Measurements from ENCODE around the gene CDKAL1. TPM values are rescaled to one million over a fixed set of nuclear protein-coding genes. Genes with fewer than 3 reads are reported as not detected.

The CDKAL1 gene
- total RNA-seq, 1 donor from 2014 or later = 24.8 TPM

DNA sequence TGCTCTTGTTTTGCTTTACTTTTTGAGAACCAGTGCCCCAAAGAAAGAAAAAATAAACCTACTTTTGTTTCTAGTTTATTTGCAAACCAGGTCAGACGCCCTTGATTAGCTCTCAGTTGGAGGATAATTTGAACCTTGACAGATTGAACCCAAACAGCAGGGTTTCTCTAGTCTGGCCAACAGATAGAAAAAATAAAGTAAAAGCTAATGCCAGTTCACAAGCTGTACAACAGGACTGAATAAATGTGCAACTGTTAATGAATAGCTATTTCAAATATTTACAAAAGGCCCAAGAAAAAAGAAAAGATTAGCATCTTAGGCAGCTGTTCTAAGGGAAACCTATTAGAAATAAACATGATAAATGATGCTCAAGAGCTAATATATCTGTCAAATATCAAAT, 331.8 kb downstream of the CDKAL1 start:
- Mint-ChIP-seq H3K36me3 (ENCODE audit: unreplicated experiment) (no peaks in the 10 kb centered on the region), H3K27ac (ENCODE audit: unreplicated experiment) (peak overlapping the region; percentile 86), H3K4me3 (ENCODE audit: unreplicated experiment) (peak overlapping the region; percentile 8), H3K9me3 (ENCODE audit: unreplicated experiment) (peaks cover 12% of the 10 kb centered on the region), H3K27me3 (ENCODE audit: unreplicated experiment) (peaks cover 10% of the 10 kb centered on the region), H3K4me1 (ENCODE audit: low read depth, unreplicated experiment) (peaks cover 54% of the 10 kb centered on the region)
- DNase-seq = no peak
- TF ChIP-seq, protein P1, sequence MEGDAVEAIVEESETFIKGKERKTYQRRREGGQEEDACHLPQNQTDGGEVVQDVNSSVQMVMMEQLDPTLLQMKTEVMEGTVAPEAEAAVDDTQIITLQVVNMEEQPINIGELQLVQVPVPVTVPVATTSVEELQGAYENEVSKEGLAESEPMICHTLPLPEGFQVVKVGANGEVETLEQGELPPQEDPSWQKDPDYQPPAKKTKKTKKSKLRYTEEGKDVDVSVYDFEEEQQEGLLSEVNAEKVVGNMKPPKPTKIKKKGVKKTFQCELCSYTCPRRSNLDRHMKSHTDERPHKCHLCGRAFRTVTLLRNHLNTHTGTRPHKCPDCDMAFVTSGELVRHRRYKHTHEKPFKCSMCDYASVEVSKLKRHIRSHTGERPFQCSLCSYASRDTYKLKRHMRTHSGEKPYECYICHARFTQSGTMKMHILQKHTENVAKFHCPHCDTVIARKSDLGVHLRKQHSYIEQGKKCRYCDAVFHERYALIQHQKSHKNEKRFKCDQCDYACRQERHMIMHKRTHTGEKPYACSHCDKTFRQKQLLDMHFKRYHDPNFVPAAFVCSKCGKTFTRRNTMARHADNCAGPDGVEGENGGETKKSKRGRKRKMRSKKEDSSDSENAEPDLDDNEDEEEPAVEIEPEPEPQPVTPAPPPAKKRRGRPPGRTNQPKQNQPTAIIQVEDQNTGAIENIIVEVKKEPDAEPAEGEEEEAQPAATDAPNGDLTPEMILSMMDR (IDR thresholded peaks at IDR 0.05; ENCODE audit: partially characterized antibody, unreplicated experiment) = no peak

DNA sequence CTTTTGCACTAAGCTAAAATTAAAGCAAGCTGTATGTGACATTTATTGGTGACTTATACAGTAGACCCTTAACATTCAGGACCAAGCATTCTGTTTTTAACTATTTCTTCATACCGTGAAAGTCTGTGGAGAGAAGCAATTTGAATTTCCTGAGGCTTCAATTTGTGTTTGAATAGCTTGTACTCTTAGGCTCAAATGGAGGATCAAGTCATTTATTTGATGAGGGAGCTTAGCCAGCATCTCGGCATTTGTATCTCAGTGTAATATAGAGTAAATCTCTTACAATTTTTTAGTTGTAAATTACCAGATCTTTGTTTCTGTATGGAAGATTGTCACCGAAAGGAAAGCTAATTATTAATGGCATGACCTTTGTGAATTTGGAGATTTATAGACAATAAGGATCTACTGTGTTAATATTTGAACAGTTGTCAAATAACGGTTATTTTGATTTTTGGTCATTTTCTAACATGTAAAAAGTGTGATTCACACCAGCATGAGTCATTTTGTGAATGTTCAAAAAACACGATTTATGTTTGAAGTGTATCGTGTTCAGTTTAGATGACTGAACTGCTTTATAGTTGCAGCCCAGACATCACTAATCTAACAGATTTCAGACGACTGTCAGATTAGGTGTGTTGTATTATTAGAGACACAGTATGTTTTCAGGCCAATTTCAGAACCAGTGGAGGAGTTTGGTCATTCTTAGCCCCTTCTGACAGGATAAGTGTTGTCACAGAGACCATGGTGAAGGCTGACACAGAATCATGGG, 332.9 kb downstream of the CDKAL1 start:
- Mint-ChIP-seq H3K9me3 (ENCODE audit: unreplicated experiment) (peaks cover 12% of the 10 kb centered on the region), H3K27ac (ENCODE audit: unreplicated experiment) (peak overlapping the region; percentile 97), H3K4me3 (ENCODE audit: unreplicated experiment) (no peak overlapping the region), H3K36me3 (ENCODE audit: unreplicated experiment) (no peaks in the 10 kb centered on the region), H3K27me3 (ENCODE audit: unreplicated experiment) (peaks cover 11% of the 10 kb centered on the region), H3K4me1 (ENCODE audit: low read depth, unreplicated experiment) (peaks cover 53% of the 10 kb centered on the region)
- TF ChIP-seq, protein P1 (IDR thresholded peaks at IDR 0.05; ENCODE audit: partially characterized antibody, unreplicated experiment) = no peak
- DNase-seq = no peak

DNA sequence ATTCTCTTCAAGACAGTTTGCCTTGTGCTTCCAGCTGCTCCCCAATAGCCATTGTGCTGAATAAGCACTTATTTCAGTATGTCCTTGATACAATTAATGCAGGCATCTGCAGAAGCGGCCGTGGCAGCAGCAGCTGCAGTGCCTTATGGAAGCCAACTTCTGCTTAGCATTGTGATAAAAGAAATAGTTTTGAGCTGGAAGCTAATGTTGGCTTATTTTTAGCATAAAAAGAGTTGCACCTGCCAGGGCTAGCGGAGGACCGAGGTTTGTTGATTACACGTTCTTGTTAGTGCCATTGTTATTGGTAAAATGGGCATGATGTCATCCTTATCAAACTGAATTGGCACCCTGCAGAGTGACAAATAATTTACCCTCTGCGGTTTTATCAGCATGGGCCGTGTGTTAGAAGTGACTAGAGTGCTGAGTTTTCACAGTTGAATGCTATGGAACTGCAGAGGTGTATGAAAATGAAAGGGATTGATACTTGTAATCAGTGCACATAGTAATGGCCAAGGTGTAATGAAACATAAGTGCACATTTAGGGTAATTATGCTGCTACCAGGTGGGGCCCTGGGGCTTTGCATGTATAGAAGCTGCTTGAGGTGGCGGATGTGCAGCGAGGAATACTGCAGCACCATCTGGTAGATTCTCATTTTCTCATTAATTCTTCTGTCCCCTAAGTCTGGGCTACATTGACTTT, 334.3 kb downstream of the CDKAL1 start:
- Mint-ChIP-seq H3K27ac (ENCODE audit: unreplicated experiment) (peak overlapping the region; percentile 97), H3K36me3 (ENCODE audit: unreplicated experiment) (no peaks in the 10 kb centered on the region), H3K4me1 (ENCODE audit: low read depth, unreplicated experiment) (peaks cover 53% of the 10 kb centered on the region), H3K4me3 (ENCODE audit: unreplicated experiment) (peak overlapping the region; percentile 57), H3K9me3 (ENCODE audit: unreplicated experiment) (peaks cover 12% of the 10 kb centered on the region), H3K27me3 (ENCODE audit: unreplicated experiment) (peaks cover 11% of the 10 kb centered on the region)
- TF ChIP-seq, protein P1 (IDR thresholded peaks at IDR 0.05; ENCODE audit: partially characterized antibody, unreplicated experiment) = no peak
- DNase-seq = peak; percentile 59

DNA sequence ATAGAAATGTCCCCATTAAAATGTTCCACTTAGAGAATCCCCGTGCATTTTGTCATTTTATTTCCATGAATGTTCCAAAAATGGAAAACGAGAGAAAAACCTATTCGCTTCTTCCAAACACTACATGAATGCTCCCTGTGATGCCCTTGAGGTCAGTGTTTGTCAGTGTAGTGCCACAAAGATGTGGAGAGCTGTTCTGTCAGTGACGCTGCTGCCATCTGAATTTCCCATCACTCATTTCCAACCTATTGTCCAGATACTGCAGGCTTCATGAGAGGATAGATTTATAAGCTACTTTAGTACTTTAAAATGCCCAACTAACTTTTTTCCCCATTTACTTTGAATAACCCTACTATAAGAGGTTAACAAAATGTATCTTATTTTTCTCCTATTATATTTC, 335.8 kb downstream of the CDKAL1 start:
- Mint-ChIP-seq H3K27ac (ENCODE audit: unreplicated experiment) (peak overlapping the region; percentile 98), H3K36me3 (ENCODE audit: unreplicated experiment) (no peaks in the 10 kb centered on the region), H3K27me3 (ENCODE audit: unreplicated experiment) (peaks cover 14% of the 10 kb centered on the region), H3K4me1 (ENCODE audit: low read depth, unreplicated experiment) (peaks cover 56% of the 10 kb centered on the region), H3K4me3 (ENCODE audit: unreplicated experiment) (peak overlapping the region; percentile 64), H3K9me3 (ENCODE audit: unreplicated experiment) (peaks cover 15% of the 10 kb centered on the region)
- TF ChIP-seq, protein P1 (IDR thresholded peaks at IDR 0.05; ENCODE audit: partially characterized antibody, unreplicated experiment) = no peak
- DNase-seq = no peak

DNA sequence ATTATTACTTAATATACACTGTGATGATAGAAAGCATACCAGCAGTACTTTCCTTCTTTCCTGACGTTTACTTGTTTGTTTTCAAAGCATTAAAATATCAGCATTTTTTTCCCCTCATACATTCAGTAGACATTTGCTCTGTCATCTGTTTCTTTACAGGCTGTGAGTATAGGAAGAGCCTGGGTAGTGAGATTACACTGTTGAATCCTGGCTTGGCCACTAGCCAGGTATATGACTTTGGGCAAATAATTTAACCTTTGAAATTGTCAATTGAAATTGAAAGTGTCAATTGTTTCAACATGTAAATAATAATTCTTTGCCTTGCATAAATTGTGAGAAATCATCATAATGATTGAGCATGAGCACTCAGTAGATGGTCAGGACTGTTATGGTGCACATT, 336.2 kb downstream of the CDKAL1 start:
- Mint-ChIP-seq H3K4me1 (ENCODE audit: low read depth, unreplicated experiment) (peaks cover 56% of the 10 kb centered on the region), H3K4me3 (ENCODE audit: unreplicated experiment) (no peak overlapping the region), H3K27ac (ENCODE audit: unreplicated experiment) (peak overlapping the region; percentile 98)

More for the DNA sequence above, 336.2 kb downstream of the CDKAL1 start:
- TF ChIP-seq, protein P1 (IDR thresholded peaks at IDR 0.05; ENCODE audit: partially characterized antibody, unreplicated experiment) = no peak
- Mint-ChIP-seq H3K27me3 (ENCODE audit: unreplicated experiment) (peaks cover 14% of the 10 kb centered on the region), H3K9me3 (ENCODE audit: unreplicated experiment) (peaks cover 15% of the 10 kb centered on the region), H3K36me3 (ENCODE audit: unreplicated experiment) (no peaks in the 10 kb centered on the region)
- no peak for DNase-seq

Measured in glutamatergic neuron (in vitro differentiated cells).